Stimulated activated CD4-positive, alpha-beta T cell treated with anti-CD3 and anti-CD28 coated beads, Interleukin-15, amount 100 ng/mL, for 24 hours (primary cell): ENCODE data around the gene IFNLR1.
A peak's percentile ranks its signal among the peaks of the same experiment; 100 is the strongest.

Experiments used
- DNase-seq: peaks from one replicate; pipeline ENCODE4 v3.0.0-alpha.2; 2020

IFNLR1 gene

DNA sequence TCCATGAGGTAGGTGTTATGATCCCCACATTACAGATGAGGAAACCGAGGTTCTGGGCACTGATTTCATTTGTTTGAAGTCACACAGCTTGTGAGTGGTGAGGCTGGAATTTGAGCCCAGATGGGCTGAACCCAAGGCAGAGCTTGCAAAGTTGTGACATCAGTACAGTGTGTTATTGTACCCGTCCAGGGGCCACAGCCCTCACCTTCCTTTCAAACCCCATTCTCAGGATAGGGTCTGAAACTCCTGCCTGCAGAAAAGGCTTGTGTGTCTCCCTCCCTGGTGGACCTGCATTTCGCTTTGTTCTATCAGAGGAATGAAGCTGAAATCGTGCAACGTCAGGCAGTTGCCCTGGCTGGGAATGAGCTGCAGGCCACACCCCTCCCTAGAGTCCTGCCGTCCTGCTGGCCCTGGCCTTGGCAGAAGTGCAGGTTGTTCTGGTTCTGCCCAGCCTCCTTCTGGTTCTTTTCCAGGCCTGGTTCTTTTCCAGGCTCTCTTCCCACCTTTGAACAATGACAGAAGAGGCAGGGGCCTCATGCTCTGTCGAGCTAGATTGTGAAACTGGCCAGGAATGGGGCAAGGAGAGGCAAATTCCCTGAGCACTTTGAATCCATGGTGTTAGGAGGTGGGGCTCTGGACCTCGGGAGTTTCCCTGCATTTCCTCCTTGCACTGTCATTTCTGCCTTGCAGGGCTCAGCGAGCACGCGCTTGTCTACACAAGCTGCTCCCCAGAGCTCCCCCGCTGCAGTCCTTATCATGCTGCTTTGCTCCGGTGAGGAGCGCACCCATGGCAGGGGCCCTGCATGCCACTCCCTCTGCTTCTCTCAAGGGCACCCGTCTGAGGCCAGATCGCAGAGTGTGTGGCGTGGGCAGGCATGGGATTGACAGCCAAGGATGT lies 67.0 kb downstream of the IFNLR1 start:
- no peak for DNase-seq

DNA sequence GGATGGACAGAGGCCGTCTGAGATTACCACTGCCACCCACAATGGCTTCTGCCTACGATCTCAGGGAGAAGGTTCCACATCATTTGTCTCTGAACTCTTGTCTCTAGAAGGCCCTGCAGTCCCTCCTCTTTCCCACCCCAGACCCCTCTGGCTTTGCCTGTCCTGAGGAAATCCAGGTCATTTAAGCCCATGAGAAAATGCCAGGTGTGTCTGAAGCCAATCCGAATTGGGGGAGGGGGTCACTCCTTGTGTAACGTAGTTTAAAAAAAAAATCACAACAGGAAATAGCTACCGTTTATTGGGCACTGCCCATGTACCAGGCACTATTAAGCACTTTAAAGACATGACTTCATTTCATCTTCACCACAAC lies 67.6 kb downstream of the IFNLR1 start:
- DNase-seq = no peak

DNA sequence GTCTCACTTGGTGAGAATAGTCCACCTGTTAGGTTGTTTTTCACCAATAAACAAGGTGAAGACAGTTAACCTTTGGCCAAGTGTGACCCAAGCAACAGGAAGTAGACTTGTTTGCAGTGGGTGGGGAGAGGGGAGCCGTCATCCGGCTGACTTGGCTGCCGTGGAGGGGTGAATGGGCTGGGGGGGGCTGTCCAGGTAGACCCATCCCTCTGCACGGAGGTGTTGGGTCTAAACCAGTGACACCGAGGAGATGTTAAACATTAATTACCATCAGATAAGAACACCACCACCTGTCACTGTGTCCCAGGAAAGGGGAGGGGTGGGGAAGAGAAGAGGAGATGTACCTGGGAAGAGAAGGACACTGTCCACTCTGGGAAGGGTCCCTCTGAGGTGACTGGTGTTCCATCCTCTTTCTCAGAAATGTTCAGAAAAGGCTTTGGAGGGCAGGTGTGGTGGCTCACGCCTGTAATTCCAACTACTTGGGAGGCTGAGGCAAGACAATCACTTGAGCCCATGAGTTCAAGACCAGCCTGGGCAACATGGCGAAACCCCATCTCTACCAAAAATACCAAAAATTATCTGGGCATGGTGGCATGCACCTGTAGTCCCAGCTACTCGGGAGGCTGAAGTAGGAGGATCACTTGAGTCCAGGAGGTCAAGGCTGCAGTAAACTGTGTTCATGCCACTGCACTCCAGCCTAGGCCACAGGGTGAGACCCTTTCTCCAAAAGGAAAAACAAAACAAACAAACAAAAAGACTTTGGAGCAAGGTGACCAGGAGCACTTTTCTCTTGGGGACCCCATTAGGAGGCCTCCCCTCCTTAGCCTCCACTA lies 68.5 kb downstream of the IFNLR1 start:
- no peak for DNase-seq

DNA sequence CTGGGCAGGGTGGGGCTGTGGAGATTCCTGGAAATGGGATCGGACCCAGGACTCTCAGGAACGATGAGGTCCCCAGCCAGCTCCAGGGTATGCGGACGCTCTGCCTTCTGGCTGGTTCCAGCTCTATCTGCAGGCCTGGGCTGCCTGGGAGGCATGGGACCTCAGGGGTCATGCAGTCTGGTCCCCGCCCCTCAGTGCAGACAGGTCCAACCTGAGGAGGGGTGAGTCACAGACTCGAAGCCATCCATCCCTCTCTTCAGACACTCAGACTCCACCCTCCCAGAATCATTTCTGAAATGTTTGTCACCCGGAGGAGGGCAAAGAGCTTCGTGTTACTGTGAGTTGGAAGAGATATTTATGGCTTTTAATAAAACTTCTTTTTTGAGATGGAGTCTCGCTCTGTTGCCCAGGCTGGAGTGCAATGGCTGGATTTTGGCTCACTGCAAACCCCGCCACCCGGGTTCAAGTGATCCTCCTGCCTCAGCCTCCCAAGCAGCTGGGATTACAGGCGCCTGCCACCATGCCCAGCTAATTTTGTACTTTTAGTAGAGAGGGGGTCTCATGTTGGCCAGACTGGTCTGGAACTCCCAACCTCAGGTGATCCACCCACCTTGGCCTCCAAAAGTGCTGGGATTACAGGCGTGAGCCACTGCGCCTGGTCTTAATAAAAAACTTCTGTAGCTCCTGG lies 69.2 kb downstream of the IFNLR1 start:
- DNase-seq = no peak

DNA sequence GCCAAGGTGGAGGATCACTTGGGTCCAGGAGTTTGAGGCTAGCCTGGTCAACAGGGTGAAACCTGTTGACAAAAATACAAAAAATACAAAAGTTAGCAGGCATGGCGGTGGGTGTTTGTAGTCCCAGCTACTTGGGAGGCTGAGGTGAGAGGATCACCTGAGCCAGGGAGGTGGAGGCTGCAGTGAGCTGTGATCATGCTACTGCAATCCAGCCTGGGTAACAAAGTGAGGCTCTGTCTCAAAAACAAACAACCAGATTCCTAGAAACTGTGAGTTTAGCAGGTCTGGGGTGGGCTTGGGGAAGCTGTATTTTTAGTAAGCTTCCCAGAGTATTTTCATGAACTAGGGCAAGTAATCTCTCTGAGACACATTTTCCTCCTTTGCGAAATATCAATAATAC lies 70.0 kb downstream of the IFNLR1 start:
- no peak for DNase-seq

DNA sequence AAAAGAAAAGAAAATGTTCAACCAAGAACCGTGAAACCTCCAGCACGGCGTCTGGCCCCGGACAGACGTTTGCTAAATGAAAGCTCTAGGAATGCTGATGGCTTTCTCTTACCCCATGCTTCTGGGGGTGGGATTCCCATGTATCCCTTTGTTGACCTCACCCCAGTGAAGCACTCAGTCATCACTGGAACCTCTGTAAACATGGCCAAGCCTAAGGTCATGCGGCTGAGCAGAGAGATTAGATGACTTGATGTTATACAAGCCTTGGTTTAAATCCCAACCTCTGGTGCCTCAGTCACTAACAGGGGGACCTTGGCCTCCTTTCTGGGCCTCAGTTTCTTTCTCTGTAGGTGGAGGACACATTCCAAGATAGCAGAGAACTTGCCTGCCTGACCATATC lies 72.3 kb downstream of the IFNLR1 start:
- no peak for DNase-seq

DNA sequence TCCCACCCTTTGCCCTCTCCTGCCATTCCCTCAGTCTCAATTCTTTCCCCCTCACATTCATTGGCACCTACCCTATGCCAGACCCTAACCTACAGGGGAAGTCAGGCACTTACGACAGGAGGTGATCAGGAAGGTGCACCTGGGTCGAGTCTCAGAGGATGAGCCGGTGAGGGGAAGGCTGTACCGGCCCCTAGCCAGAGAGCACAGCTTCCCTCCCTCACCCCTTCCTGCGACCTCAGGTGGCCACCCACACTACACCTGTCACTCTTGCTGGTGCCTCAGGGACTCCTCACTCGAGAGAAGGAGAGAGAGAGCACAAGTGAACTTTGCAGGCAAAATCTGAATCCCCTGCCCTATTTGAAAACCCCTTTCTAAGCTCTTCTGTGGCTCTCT lies 73.5 kb downstream of the IFNLR1 start:
- no peak for DNase-seq

DNA sequence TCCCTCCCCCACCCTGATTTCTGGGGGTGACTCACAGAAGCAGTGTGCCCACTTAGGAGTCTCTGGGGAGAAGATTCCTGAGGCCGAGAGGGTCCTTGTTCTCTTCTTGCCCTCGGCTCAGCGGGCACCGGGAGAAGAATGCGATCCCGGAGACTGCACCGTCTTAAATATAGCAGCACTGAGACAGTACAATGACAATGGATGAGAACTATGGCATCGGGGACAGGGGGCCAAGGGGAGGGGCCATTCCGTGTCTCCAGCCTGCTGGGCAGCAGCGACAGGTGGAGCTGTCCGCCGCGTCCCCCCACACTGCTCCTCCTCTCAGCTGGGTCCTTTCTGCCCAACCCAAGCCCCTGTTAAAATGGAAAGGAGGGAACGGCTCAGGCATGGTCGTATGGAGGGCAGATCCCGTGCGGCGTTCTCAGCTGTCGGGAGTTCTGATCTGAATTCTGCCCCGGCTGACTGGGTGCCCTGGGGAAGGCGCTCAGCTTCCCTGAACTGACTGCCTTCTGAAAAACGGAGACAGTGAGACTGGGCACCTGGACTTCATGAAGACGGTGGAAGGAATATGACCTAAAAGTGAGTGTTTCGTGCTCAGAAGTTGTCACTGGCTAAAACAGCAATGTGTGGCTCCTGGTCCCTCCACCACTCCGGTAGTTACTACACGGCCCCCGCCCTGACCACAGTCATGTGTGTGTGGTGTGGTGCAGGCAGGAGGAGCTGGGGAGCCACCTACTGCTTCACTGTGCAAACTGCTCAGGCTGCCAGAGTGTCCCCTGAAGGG lies 74.9 kb downstream of the IFNLR1 start, which contains the start of gene MYOM3:
MYOM3 (minus strand) TSS at position 140 of the 784 bp plus-strand sequence. CDS start 3,499 bp downstream, outside the sequence.
- DNase-seq = peak; percentile 70

DNA sequence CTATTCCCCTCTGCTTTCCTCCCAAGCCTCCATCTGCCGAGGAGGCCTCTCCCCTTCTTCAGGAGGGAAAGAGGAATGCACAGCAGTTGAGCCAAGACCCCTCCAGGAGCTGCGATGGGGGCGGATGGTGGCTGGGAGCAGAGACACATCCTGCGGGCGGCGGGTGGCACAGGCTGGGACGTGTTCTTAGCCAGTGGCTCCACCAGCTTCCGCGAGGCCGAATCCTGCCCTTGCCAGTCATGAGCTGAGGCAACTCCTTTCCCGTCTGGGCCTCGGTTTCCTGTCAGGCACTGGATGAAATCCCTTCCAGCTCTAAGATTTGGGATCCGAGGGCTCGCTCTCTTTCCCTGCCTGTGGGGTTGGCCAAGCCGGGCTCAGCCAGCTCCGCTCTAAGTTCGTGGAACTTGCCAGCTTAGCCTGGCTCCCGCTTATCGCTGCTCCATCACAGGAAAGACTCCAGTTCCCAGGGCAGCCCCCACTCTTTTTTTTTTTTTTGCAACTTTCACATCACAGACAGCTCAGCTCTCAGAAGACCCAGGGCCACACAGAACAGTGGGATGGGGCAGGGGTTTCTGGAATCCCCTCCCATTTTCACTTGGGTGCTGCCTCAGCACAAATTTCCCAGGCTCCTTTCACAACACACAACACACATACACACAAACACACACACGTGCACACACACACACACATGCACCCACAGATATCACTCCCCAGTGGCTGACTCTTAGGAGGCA lies 75.7 kb downstream of the IFNLR1 start:
- no peak for DNase-seq

DNA sequence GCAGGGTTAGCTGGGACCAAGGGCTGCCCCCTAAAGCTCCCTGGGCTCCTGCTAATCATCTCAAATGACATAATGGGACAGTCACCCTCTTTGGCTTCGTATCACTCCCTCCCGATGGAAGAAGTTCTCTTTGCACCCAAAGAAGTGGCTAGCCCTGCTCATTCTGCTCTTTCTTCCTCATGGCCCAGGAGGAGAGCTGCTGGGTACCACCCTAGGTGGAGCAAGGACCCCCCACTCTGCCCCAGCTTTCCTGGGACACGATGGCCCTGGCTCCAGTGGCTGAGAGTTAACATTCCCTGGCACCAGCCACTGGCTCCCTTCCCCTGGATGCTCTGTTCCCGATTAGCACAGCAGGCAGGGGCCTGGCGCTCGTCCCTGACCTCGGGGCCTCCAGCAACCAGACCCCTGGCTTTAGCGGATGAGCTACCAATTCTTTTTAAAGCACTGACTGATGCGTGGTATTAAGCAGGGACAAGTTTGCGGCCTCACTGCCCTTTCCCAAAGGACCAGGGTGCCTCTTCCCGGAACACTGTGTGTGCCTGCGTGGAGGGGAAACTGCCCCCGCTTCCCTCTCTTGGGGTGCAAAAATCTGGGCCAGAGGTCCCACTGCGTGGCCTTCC lies 76.3 kb downstream of the IFNLR1 start:
- DNase-seq = no peak

DNA sequence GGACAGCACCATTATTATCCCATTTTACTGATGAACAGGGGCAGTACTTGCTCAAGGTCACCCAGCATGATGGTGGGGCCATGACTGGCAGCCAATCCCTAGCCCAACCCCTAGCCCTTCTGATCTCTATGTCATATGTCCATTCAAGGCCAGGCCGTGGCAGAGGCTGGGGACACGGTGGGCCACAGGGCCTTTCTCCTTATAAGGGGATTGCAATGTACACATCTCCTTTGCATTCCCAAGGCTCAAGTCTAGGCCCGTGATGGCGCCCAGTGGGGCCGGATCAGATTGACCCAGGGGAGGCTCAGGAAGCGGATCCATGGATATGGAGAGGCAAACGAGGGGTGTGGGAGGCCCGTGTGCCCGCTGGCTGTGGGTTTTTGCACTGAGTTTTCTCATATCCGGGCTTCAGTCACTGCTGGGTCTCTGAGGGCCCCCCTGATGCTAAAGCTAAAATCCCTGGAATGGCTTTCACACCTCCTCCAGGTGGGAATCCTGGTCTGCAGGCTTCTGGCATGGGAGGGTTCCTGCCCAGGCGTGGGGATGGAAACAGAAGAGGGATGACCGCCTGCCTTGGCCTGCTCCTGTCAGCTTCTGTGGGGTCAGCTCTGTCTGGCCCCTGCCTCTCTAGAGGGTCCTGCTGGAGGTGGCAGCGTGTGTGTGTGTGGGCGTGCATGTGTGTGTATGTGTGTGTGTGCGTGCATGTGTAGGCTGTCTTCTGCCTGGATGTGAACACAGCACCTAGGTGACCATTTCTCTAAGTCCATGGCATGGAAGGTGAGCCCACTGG lies 77.2 kb downstream of the IFNLR1 start:
- no peak for DNase-seq

DNA sequence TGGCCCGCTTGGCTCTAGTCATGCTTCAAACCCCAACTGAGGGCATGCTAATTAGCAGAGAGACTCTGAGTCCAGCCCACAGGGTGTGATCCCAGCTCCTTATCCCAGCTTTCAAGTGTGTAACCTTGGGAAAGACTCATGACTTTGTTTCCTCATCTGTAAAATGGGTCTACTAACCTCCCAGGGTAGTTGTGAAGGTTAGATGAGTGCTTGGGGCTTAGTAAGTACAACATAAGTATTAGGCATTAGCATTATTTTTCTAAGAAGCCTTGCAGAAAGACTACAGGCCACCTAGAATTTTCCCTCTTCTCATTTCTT lies 78.0 kb downstream of the IFNLR1 start:
- DNase-seq = no peak

DNA sequence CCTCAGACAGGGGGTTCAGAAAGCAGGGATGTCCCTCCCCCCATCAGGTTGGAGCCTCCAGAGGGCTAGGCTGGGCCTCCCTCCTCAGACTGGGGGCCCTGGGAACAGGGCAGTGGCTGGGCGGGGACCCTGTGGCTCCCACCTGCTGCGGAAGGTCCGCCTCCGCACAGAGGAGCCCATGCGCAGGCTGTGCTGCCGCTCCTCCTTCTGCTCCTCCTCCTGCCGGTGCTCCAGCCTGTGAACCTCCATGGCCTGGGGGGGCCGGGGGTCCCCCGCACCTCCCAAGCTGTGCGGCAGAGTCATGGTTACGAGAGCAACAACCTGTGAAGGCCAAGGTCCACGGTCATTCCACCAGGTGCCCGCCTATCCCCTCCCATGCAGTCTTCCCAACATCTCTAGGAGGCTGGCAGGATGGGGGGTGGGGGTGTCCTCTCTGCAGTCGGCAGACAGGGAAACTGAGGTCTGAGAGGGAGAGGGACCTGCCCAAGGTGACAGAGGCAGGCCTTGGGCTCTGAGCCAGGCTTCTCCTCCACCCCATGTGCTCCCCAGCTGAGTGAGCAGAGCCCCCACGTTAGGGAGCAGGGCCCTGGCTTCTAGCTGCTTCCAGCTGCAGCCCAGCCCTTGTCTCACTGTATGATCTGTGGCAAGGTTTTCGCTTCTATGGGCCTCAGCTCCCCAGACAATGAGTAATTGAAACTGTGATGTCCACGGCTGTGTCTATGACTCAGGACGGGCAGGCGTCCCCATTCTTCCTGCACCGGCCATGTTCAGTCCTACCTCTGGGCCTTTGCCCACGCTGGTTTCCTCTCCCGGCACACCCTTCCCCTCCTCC lies 78.5 kb downstream of the IFNLR1 start:
- DNase-seq = peak; percentile 16

DNA sequence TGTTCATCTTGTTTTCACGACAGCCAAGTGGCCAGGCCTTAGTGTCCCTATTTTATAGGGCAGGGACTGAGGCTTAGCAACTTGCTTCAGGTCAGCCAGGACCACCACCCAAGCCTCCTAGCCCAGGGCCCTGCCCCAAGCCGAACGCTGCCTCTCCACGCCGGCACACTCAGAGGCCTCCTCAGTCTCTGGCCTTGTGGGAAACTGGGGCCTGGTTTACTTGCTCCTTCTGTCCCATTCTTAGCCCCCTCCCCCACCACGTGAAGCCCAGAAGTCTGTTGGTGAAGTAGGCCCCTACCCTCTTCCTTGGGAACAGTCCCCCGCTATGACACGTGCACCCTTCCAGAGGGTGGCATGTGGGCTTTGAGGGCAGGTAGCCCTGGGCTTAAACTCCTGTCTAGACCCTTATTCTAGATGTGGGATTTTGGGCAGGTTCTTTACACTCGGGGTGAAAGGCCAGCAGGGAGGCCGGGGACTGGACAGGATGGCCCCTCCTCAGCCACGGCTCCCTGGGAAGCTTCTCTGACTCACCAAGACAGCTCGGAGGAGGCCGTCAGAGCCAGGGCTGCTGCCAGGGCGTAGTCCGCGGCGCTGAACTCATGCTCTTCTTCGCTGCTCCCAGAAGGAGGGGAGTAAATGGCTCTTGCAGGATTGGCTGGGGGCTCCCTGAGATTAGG lies 79.5 kb downstream of the IFNLR1 start:
- DNase-seq = no peak

DNA sequence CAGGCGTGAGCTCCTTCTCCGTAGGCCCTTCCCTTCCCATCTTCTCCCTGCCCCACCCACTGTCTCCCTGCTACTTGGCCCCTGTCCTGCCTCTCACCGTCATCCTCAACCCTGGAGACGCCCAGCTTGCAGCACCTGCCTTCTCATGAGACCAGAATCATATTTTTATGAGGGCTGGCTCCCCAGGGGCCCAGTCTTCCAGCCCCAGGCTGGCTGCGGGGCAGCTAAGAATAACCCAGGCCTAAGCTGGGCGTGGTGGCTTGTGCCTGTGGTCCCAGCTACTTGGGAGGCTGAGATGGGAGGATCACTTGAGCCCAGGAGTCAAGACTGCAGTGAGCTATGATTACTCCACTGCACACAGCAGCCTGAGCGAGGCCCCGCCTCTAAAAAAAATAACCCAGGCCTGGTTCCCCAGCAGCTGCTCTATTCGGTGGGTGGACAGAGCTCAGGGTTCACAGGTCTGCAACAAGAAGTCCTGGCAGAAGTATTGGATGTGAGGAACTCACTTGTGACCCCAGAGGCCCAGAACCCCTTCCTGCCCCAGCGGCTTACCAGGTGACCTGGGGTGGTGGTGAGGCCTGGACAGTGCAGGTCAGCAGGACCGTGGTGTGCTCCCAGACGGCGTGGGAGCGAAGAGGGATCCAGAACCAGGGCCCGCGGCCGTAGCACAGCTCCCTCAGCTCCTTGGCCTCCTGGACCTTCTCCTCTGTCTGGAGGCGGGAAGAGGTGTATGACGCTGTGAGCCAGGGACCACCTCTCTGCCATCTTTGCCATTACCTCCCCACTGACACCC lies 81.5 kb downstream of the IFNLR1 start:
- no peak for DNase-seq

DNA sequence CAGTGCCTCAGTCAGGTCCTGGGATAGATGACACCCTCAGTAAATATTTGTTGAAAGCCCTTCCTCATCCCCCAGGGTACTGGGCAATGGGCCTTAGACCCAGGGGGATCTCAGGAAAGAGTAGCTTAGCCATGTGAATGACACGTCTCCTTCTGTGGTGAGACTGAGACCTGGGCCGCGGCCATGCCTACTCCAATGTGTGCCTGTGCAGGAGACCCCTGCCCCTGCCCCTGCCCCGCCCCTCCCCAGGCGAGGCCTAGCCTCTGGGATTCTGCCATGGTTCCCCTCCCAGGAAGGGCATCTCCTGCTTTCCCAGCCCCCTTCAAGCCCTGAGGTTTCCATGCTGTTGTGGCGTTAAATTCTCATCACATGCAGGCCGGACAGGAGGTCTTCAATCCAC lies 82.2 kb downstream of the IFNLR1 start:
- no peak for DNase-seq
